ENCODE results near the gene PDE2A. TPM values are rescaled to one million over a fixed set of nuclear protein-coding genes. Genes with fewer than 3 reads are reported as not detected.

PDE2A gene
- polyA plus RNA-seq, 2 of the 4 experiments (the other 2 are of a cell fraction) = 0.62 to 1.5 TPM

DNA sequence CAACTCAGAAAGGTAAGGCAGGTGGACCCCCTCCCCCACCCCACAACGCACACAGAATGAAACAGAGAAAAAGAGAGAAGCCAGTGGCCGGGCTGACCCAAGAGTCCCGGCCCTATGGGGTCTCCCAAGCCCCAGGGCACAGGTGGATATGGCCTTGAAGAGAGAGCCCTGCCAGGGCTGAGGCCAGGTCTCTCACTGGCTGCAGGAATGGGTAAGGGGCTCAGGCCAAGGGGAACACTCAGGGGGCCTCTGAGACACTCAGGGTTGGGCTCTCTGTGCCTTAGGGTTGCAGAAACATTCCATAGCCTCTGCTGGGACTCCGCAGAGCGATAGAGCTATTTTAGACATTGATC, 98.0 kb downstream of the PDE2A start:
- TF ChIP-seq HOXB5 (CRISPR knock-in tag; IDR thresholded peaks at IDR 0.05) = no peak
- TF ChIP-seq, protein P1, sequence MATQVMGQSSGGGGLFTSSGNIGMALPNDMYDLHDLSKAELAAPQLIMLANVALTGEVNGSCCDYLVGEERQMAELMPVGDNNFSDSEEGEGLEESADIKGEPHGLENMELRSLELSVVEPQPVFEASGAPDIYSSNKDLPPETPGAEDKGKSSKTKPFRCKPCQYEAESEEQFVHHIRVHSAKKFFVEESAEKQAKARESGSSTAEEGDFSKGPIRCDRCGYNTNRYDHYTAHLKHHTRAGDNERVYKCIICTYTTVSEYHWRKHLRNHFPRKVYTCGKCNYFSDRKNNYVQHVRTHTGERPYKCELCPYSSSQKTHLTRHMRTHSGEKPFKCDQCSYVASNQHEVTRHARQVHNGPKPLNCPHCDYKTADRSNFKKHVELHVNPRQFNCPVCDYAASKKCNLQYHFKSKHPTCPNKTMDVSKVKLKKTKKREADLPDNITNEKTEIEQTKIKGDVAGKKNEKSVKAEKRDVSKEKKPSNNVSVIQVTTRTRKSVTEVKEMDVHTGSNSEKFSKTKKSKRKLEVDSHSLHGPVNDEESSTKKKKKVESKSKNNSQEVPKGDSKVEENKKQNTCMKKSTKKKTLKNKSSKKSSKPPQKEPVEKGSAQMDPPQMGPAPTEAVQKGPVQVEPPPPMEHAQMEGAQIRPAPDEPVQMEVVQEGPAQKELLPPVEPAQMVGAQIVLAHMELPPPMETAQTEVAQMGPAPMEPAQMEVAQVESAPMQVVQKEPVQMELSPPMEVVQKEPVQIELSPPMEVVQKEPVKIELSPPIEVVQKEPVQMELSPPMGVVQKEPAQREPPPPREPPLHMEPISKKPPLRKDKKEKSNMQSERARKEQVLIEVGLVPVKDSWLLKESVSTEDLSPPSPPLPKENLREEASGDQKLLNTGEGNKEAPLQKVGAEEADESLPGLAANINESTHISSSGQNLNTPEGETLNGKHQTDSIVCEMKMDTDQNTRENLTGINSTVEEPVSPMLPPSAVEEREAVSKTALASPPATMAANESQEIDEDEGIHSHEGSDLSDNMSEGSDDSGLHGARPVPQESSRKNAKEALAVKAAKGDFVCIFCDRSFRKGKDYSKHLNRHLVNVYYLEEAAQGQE (IDR thresholded peaks at IDR 0.05) = no peak
- no peak for TF ChIP-seq CHD4 (IDR thresholded peaks at IDR 0.05; ENCODE audit: borderline replicate concordance)
- no peak overlapping the region for H3K4me3 ChIP-seq
- no peaks in the 10 kb centered on the region for H3K9me3 ChIP-seq
- no peak for DNase-seq (ENCODE audit: low read depth in 1 of 2, low spot score in 1 of 2)
- no peak overlapping the region for H3K27ac ChIP-seq
- WGBS (ENCODE audit: missing lambda C conversion rate) = 64% methylated on average over 5 of the region's 5 CpGs
- H3K4me2 ChIP-seq = no peak overlapping the region
- no peak for ATAC-seq
- no peak for FAIRE-seq
- ChIA-PET POLR2A (no interaction called here), CTCF (interaction anchor here (1.1 to 6.3 kb wide), 4 partner anchors 10 to 108 kb away, joined by 3 to 54 read pairs (median 11); no protein-coding TSS in a partner anchor)
- H3K4me1 ChIP-seq = peaks cover 3% of the 10 kb centered on the region; the same call in 1 of the 3 replicates

DNA sequence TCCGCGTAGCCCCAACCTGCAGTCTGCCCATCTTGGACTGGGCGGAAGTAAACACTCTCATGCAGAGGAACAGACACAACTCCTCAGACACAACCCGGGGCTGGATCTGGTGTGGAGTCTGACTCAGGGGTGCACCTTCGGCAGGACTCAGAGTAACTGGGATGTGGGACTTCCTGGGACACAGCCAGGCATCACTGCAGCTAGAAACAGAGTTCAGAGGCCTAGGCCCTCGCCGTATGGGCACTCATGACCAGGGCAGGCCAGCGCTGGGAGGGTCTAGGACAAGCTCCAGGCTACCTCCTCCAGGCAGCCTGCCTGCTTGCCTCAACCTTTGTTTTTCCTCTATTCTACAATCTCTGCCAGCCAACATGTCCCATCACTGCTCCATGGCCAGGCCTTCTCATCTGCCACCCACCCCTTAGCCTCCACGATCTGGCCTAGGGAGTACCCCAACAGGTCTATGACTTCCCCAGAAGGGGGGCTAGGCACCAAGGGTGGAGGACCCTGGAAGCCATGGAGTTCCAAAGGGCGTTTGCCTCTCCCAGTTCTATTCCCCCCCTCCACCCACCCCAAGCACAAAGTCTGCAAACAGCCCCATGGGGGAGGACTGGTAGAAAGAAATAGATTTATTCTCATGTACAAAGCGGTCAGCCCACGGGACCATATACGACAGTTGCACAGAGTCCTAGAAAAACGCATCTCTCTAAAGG, 98.5 kb downstream of the PDE2A start:
- WGBS (ENCODE audit: missing lambda C conversion rate) = 74% methylated on average over 13 of the region's 14 CpGs
- no peak for FAIRE-seq
- TF ChIP-seq RFX5 (IDR thresholded peaks at IDR 0.05) = no peak
- TF ChIP-seq ZFP36 (IDR thresholded peaks at IDR 0.05; ENCODE audit: borderline replicate concordance, partially characterized antibody) = peak; percentile 4
- TF ChIP-seq HOXA7 (CRISPR knock-in tag; IDR thresholded peaks at IDR 0.05) = no peak

DNA sequence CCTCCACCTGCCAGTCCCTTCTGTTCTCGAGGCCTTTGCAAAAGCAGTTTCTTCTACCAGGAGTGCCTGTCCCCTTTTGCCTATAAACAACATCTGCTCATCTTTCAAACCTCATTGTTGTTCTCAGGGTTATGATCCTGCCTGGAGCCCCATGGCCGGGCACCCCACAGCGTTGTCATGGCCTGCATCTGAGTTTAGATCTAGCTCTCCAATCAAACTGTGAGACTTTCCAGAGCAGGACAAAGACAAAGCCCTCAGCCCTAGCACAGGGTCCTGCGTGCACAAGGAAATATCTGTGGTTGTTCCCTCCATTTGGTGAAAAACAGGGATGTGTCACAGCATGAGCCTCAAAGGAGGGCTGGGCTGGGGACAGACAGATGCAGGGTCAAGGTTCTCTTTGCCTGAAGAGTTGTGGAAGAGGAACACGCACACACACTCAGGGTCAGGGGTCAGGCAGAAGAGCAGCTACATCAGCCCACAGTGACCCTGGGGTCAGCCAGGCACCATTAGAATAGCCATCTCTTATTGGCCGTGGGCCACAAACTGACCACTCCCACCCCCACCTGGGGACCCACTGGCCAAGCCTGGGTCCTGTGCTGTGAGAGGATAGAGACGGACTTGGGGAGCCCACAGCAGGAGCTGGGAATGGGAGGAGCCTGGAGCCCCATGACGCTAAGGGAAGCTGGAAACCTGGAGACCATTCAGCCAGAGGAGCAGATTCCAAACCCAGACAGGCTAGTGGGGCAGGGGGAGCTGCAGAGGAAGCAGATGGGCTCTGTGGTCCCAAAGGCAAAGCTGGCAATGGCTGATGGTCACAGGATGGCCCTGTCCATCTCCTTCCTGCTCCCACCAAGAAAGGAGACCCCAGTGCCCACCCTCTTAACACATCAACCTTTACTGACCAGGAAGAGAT, 99.4 kb downstream of the PDE2A start:
- DNase-seq (ENCODE audit: low read depth in 1 of 2, low spot score in 1 of 2) (no peak), FAIRE-seq (no peak), ATAC-seq (no peak)
- TF ChIP-seq RCOR1 (IDR thresholded peaks at IDR 0.05; ENCODE audit: low read depth, low read length) (no peak), ZSCAN20 (CRISPR knock-in tag; IDR thresholded peaks at IDR 0.05) (no peak), FOXS1 (CRISPR knock-in tag; IDR thresholded peaks at IDR 0.05) (no peak)
- TF ChIP-seq, protein P2, sequence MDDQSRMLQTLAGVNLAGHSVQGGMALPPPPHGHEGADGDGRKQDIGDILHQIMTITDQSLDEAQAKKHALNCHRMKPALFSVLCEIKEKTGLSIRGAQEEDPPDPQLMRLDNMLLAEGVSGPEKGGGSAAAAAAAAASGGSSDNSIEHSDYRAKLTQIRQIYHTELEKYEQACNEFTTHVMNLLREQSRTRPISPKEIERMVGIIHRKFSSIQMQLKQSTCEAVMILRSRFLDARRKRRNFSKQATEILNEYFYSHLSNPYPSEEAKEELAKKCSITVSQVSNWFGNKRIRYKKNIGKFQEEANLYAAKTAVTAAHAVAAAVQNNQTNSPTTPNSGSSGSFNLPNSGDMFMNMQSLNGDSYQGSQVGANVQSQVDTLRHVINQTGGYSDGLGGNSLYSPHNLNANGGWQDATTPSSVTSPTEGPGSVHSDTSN (IDR thresholded peaks at IDR 0.05) = no peak
- TF ChIP-seq, protein P3, sequence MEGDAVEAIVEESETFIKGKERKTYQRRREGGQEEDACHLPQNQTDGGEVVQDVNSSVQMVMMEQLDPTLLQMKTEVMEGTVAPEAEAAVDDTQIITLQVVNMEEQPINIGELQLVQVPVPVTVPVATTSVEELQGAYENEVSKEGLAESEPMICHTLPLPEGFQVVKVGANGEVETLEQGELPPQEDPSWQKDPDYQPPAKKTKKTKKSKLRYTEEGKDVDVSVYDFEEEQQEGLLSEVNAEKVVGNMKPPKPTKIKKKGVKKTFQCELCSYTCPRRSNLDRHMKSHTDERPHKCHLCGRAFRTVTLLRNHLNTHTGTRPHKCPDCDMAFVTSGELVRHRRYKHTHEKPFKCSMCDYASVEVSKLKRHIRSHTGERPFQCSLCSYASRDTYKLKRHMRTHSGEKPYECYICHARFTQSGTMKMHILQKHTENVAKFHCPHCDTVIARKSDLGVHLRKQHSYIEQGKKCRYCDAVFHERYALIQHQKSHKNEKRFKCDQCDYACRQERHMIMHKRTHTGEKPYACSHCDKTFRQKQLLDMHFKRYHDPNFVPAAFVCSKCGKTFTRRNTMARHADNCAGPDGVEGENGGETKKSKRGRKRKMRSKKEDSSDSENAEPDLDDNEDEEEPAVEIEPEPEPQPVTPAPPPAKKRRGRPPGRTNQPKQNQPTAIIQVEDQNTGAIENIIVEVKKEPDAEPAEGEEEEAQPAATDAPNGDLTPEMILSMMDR (IDR thresholded peaks at IDR 0.05) = no peak
- no peak overlapping the region for H3K4me3 ChIP-seq
- CTCF ChIA-PET = interaction anchor here (0.8 to 6.3 kb wide), 26 partner anchors 9 to 783 kb away, joined by 3 to 54 read pairs (median 5); no protein-coding TSS in a partner anchor
- no peak overlapping the region for H3K4me2 ChIP-seq
- WGBS (ENCODE audit: missing lambda C conversion rate) = 68% methylated on average over 6 of the region's 8 CpGs
- peaks cover 3% of the 10 kb centered on the region; the same call in 1 of the 3 replicates for H3K4me1 ChIP-seq
- POLR2A ChIA-PET = no interaction called here
- no peaks in the 10 kb centered on the region for H3K9me3 ChIP-seq
- no peak overlapping the region for H3K27ac ChIP-seq

More for the DNA sequence above, 98.5 kb downstream of the PDE2A start:
- H3K9me3 ChIP-seq = no peaks in the 10 kb centered on the region
- H3K4me2 ChIP-seq = no peak overlapping the region
- H3K4me3 ChIP-seq = no peak overlapping the region
- no peak for DNase-seq (ENCODE audit: low read depth in 1 of 2, low spot score in 1 of 2)
- peaks cover 3% of the 10 kb centered on the region; the same call in 1 of the 3 replicates for H3K4me1 ChIP-seq
- ChIA-PET POLR2A (no interaction called here), CTCF (interaction anchor here (0.8 to 6.3 kb wide), 12 partner anchors 8 to 784 kb away, joined by 3 to 54 read pairs (median 6); no protein-coding TSS in a partner anchor)
- no peak overlapping the region for H3K27ac ChIP-seq
- ATAC-seq = no peak

Data from A549 (cell line).